HEK293 (cell line): ENCODE results near the gene FRG2C.
"Not testable (repeated sequence)": the region's sequence is repeated elsewhere in the genome, so short reads cannot be mapped to it uniquely, and the experiment has no call there.

Experiments
- TF ChIP-seq, protein P1 (sequence below): fragments of 450-650 bp; formaldehyde crosslinking; IDR thresholded peaks from 2 replicates; pipeline ENCODE4 v1.5.1; 2017; ENCODE audit warnings: missing biosample characterization, missing genetic modification characterization
- TF ChIP-seq, protein P2 (sequence below): fragments of 450-650 bp; formaldehyde crosslinking; IDR thresholded peaks from 2 replicates; pipeline ENCODE4 v1.5.1; 2016; ENCODE audit warnings: missing biosample characterization, missing genetic modification characterization, low read depth
- TF ChIP-seq, protein P3 (sequence below): fragments of 450-650 bp; formaldehyde crosslinking; IDR thresholded peaks from 2 replicates; pipeline ENCODE4 v1.5.1; 2016; ENCODE audit warnings: missing biosample characterization, missing genetic modification characterization

DNA sequence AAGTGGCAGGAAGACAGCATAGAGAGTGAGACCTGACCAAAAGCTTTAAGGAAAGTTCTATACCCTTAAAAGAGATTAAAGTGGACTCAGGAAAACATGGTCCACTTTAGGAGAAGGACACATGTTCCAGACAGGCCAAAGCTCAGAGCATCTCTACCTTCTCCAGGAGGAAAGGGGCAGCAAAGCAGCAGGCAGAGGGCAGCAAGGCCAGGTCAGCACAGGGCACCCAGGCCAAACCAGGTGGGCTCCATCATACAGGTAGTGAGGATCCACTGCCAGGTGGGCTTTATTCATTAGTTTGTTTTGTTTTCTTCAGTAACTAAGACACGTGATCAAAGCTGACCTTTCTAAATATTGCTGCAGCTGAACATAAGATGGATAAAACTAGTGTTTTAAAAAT is 19.8 kb downstream of the FRG2C start:
- TF ChIP-seq, protein P1, sequence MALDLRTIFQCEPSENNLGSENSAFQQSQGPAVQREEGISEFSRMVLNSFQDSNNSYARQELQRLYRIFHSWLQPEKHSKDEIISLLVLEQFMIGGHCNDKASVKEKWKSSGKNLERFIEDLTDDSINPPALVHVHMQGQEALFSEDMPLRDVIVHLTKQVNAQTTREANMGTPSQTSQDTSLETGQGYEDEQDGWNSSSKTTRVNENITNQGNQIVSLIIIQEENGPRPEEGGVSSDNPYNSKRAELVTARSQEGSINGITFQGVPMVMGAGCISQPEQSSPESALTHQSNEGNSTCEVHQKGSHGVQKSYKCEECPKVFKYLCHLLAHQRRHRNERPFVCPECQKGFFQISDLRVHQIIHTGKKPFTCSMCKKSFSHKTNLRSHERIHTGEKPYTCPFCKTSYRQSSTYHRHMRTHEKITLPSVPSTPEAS (tag by site-specific recombination), result not testable (repeated sequence)
- TF ChIP-seq, protein P2, sequence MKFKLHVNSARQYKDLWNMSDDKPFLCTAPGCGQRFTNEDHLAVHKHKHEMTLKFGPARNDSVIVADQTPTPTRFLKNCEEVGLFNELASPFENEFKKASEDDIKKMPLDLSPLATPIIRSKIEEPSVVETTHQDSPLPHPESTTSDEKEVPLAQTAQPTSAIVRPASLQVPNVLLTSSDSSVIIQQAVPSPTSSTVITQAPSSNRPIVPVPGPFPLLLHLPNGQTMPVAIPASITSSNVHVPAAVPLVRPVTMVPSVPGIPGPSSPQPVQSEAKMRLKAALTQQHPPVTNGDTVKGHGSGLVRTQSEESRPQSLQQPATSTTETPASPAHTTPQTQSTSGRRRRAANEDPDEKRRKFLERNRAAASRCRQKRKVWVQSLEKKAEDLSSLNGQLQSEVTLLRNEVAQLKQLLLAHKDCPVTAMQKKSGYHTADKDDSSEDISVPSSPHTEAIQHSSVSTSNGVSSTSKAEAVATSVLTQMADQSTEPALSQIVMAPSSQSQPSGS (tag by site-specific recombination), result not testable (repeated sequence)
- TF ChIP-seq, protein P3, sequence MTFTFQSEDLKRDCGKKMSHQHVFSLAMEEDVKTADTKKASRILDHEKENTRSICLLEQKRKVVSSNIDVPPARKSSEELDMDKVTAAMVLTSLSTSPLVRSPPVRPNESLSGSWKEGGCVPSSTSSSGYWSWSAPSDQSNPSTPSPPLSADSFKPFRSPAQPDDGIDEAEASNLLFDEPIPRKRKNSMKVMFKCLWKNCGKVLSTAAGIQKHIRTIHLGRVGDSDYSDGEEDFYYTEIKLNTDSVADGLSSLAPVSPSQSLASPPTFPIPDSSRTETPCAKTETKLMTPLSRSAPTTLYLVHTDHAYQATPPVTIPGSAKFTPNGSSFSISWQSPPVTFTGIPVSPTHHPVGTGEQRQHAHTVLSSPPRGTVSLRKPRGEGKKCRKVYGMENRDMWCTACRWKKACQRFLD (tag by site-specific recombination), result not testable (repeated sequence)
